GM19240 (cell line): Measurements from ENCODE around the gene EIF3B.
"Not testable (repeated sequence)": the region's sequence is repeated elsewhere in the genome, so short reads cannot be mapped to it uniquely, and the experiment has no call there.

Experiments used
- DNase-seq: peaks from one replicate; pipeline ENCODE4 v3.0.0; 2011; ENCODE audit warnings: low spot score; ENCODE audit not compliant: insufficient read length

The EIF3B gene

GRCh38 chr7:2354186-2354938 is at the start of gene EIF3B:
EIF3B (plus strand) TSS chr7:2354827; CDS start chr7:2354922, 95 bp downstream.
- DNase-seq, result peak; percentile 90

- DNase-seq, result not testable (repeated sequence)
These were observed 49.4 kb upstream of the EIF3B start for GRCh38 chr7:2305258-2305657.

GRCh38 chr7:2306688-2307087 is 47.9 kb upstream of the EIF3B start:
- no peak for DNase-seq

GRCh38 chr7:2307690-2308107 is 46.9 kb upstream of the EIF3B start:
- DNase-seq, result no peak

GRCh38 chr7:2309889-2310331 is 44.7 kb upstream of the EIF3B start:
- DNase-seq, result no peak

GRCh38 chr7:2312267-2312929 is 42.2 kb upstream of the EIF3B start:
- DNase-seq, result no peak

GRCh38 chr7:2313450-2314208 is 41.0 kb upstream of the EIF3B start:
- no peak for DNase-seq

GRCh38 chr7:2314209-2314955 is 40.2 kb upstream of the EIF3B start, which contains the start of gene SNX8:
SNX8 (minus strand) TSS chr7:2314441; CDS start chr7:2314421, 20 bp downstream.
- peak; percentile 80 for DNase-seq

GRCh38 chr7:2314956-2315530 is 39.6 kb upstream of the EIF3B start:
- not testable (repeated sequence) for DNase-seq

GRCh38 chr7:2315787-2316186 is 38.8 kb upstream of the EIF3B start:
- no peak for DNase-seq

- DNase-seq, result no peak
These were observed 38.0 kb upstream of the EIF3B start for GRCh38 chr7:2316578-2316977.

GRCh38 chr7:2317556-2318293 is 36.9 kb upstream of the EIF3B start:
- DNase-seq, result no peak

GRCh38 chr7:2321020-2321419 is 33.6 kb upstream of the EIF3B start:
- no peak for DNase-seq

GRCh38 chr7:2325162-2325561 is 29.5 kb upstream of the EIF3B start:
- DNase-seq, result no peak

GRCh38 chr7:2326951-2327350 is 27.7 kb upstream of the EIF3B start:
- DNase-seq, result no peak

- DNase-seq, result no peak
These were observed 24.1 kb upstream of the EIF3B start for GRCh38 chr7:2330493-2330892.

- no peak for DNase-seq
These were observed 22.9 kb upstream of the EIF3B start for GRCh38 chr7:2331707-2332106.

GRCh38 chr7:2332606-2333231 is 21.9 kb upstream of the EIF3B start:
- not testable (repeated sequence) for DNase-seq

- DNase-seq, result no peak
These were observed 17.9 kb upstream of the EIF3B start for GRCh38 chr7:2336626-2337299.
